ENCODE measurements around the gene SMG6.

DNA sequence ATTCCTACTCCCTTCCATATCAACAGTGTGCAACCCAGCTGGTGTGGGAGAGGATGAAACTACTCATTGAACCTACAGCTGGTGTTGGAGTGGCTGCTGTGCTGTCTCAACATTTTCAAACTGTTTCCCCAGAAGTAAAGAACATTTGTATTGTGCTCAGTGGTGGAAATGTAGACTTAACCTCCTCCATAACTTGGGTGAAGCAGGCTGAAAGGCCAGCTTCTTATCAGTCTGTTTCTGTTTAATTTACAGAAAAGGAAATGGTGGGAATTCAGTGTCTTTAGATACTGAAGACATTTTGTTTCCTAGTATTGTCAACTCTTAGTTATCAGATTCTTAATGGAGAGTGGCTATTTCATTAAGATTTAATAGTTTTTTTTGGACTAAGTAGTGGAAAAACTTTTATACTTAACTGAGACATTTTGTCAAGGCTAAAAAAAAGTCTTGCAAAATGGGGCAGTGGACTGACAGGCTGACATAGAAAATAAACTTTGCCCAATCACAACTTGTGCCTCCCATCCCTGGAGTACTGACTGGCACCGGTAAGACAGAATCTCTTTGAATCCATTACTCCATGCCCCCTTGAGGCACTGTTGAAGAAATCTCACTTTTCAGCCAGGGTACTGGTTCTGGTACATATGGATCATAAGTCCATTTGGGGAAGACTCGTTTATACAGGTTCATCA is 20.2 kb upstream of the SMG6 start:
- no peak for TF ChIP-seq CTCF (IDR thresholded peaks at IDR 0.05)
- TF ChIP-seq POLR2A (IDR thresholded peaks at IDR 0.05) = no peak
